ENCODE data around the gene EPX. TPM values are rescaled to one million over a fixed set of nuclear protein-coding genes. Genes with fewer than 3 reads are reported as not detected.

Gene EPX
- total RNA-seq, 4 donors from 2014 or later: not detected

DNA sequence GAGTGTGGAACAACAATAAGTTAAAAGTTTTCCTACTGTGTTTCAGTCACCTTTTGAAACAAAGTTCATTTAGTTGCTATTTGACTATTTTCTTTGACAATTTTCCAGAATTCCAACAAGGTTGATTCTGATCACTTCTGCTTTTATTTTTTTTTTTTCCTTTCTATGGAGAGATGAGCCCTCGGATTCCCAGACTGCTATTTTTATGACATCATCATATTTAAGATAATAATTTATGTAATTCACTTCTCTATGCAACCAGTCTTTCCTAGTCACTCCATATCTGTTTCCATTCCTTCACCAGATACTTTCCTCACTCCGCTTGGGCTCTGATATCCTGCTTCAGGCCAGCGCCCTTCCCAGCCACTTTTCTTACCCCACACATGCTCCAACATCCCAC, 17.7 kb upstream of the EPX start:
- Histone ChIP-seq H3K36me3 (no peaks in the 10 kb centered on the region), H3K4me3 (no peak overlapping the region), H3K27ac (no peak overlapping the region), H3K27me3 (peaks cover 0 to 15% (median 0%) of the 10 kb centered on the region in 4 donors), H3K9me3 (no peaks in the 10 kb centered on the region), H3K4me1 (no peaks in the 10 kb centered on the region)
- intact Hi-C loops (cut with DNase I): no loop called here
- 42 to 55% methylated on average over 3 of the region's 3 CpGs for WGBS, 2 donors
- TF ChIP-seq POLR2A (IDR thresholded peaks at IDR 0.05): no peak
- TF ChIP-seq, protein P1, sequence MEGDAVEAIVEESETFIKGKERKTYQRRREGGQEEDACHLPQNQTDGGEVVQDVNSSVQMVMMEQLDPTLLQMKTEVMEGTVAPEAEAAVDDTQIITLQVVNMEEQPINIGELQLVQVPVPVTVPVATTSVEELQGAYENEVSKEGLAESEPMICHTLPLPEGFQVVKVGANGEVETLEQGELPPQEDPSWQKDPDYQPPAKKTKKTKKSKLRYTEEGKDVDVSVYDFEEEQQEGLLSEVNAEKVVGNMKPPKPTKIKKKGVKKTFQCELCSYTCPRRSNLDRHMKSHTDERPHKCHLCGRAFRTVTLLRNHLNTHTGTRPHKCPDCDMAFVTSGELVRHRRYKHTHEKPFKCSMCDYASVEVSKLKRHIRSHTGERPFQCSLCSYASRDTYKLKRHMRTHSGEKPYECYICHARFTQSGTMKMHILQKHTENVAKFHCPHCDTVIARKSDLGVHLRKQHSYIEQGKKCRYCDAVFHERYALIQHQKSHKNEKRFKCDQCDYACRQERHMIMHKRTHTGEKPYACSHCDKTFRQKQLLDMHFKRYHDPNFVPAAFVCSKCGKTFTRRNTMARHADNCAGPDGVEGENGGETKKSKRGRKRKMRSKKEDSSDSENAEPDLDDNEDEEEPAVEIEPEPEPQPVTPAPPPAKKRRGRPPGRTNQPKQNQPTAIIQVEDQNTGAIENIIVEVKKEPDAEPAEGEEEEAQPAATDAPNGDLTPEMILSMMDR (IDR thresholded peaks at IDR 0.05): no peak
- DNase-seq: no peak

DNA sequence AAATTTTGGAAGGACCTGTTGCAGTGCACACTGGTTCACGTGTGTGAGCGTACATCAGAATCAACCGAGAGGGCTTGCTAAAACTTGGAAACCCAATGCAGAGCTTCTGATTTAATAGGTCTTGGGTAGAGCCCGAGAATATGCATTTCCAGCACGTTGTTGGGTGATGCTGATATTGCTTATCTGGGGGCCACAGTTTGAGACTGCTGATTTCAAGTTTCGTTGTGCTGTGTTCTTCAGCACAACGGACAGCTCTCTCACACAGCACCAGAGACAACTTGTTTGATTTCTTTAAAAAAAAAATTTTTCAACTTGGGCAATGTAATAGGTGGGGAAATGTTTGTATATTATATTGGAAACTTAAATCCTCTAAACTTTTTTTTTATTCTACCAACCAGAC, 16.3 kb upstream of the EPX start:
- Histone ChIP-seq H3K4me1 (no peaks in the 10 kb centered on the region), H3K9me3 (no peaks in the 10 kb centered on the region), H3K27ac (no peak overlapping the region), H3K27me3 (peaks cover 0 to 13% (median 0%) of the 10 kb centered on the region in 4 donors), H3K4me3 (no peak overlapping the region), H3K36me3 (no peaks in the 10 kb centered on the region)
- DNase-seq: no peak
- WGBS, 2 donors: 36 to 43% methylated on average over 7 of the region's 7 CpGs
- intact Hi-C loops (cut with DNase I): no loop called here
- TF ChIP-seq POLR2A (IDR thresholded peaks at IDR 0.05): no peak
- TF ChIP-seq, protein P1 (IDR thresholded peaks at IDR 0.05): no peak

DNA sequence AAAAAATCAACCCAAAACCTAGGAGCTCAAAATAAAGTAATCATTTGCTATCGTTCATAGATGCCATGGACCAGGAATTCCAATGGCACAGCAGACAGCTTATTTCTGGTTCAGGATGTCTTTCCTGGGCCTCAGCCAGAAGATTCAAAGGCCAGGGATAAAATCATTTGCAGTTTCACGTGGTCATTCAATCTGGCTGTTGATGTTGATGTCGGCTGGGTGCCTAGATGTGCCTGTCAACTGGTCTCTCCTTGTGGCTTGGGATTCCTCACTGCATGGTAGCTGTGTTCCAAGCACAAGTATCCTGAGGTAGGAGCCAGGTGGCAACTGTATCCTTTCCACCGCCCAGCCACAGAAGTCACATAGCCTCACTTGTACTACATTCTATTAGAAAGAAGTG, 10.7 kb upstream of the EPX start:
- no peak overlapping the region for H3K27ac ChIP-seq
- DNase-seq: no peak
- peaks cover 0 to 12% (median 0%) of the 10 kb centered on the region in 4 donors for H3K27me3 ChIP-seq
- 67 to 74% methylated on average over 3 of the region's 4 CpGs for WGBS, 2 donors
- no peaks in the 10 kb centered on the region for H3K9me3 ChIP-seq
- no peak for TF ChIP-seq POLR2A (IDR thresholded peaks at IDR 0.05)
- TF ChIP-seq, protein P1 (IDR thresholded peaks at IDR 0.05): no peak
- no peak overlapping the region for H3K4me3 ChIP-seq
- intact Hi-C loops (cut with DNase I): no loop called here
- H3K4me1 ChIP-seq: peaks cover 4 to 8% (median 6%) of the 10 kb centered on the region in 3 donors
- no peaks in the 10 kb centered on the region for H3K36me3 ChIP-seq

DNA sequence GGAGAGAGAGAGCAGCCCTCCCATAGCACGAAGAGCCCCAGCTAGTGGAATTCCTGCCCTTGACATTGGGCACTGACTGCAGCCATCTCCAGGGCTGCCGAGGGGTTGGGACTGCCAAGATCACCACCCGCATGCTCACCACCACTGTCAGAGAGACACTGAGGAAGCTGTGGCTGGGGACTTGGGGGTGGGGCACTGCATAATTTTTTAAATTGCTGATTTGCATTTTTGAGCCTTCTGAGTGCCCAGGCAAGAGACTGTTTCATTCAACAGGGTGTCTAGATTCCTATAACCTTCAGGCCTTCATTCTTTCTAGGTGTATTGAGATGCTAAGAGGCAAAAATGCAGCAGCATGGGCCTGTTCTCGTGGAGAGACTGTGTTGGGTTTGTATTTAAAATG, 9.0 kb upstream of the EPX start:
- Histone ChIP-seq H3K36me3 (no peaks in the 10 kb centered on the region), H3K27me3 (peaks cover 0 to 19% (median 0%) of the 10 kb centered on the region in 4 donors), H3K4me3 (no peak overlapping the region), H3K27ac (no peak overlapping the region), H3K4me1 (peaks cover 4 to 8% (median 6%) of the 10 kb centered on the region in 3 donors), H3K9me3 (no peaks in the 10 kb centered on the region)
- TF ChIP-seq, protein P1 (IDR thresholded peaks at IDR 0.05): no peak
- TF ChIP-seq POLR2A (IDR thresholded peaks at IDR 0.05): no peak
- 84 to 100% methylated on average over 1 to 3 of the region's 4 CpGs for WGBS, 2 donors
- DNase-seq: no peak
- intact Hi-C loops (cut with DNase I): no loop called here

DNA sequence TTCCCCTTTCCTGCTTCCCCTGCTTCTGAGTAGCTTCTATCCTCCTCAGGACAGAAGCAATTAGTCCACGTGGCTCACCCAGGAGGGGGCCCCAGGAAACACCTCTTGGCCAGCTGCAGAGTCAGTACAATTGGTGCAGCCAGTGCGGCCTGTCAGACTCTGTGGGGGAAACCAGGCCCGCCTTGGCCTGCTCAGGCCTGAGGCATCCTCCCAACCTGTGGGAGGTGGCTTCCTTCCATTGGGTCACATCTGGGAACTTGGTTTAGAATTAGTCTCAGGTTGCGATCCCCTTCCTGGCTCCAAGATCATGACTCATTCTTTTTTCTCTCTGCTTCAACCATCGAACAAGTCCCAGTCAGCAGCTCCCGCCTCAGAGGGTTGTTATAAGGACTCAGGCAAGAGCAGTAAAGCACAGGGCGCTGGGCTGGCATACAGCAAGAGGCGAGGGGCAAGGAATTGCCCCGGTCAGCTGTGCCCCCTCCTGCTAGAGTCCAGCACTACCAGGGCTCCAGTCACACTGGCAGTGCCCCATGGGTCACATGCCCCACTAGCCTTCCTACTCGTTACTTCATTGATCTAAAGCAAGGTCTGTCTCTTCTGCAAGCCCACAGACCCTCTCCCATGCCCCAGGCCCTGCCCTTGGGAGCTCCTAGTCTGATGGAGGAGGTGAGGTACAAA, 8.1 kb upstream of the EPX start:
- Histone ChIP-seq H3K27ac (no peak overlapping the region), H3K9me3 (no peaks in the 10 kb centered on the region), H3K4me1 (peaks cover 5 to 9% (median 6%) of the 10 kb centered on the region in 3 donors), H3K36me3 (no peaks in the 10 kb centered on the region), H3K4me3 (no peak overlapping the region), H3K27me3 (peaks cover 0 to 23% (median 0%) of the 10 kb centered on the region in 4 donors)
- intact Hi-C loops (cut with DNase I): no loop called here
- TF ChIP-seq, protein P1 (IDR thresholded peaks at IDR 0.05): no peak
- no peak for TF ChIP-seq POLR2A (IDR thresholded peaks at IDR 0.05)
- 0 to 23% methylated on average over 2 to 10 of the region's 10 CpGs for WGBS, 2 donors
- DNase-seq: no peak

All from esophagus squamous epithelium (tissue), 5 donors.